HEK293 (cell line): Measurements from ENCODE around the gene ARIH2.

ENCODE experiments used
- CTCF ChIA-PET: fragments of 350-600 bp; formaldehyde crosslinking; extraction: SDS; loops from one replicate; lab custom pipeline; 2021; ENCODE audit warnings: antibody characterized with exemption; lab: Yijun Ruan, JAX
- POLR2A ChIA-PET: fragments of 300-600 bp; formaldehyde crosslinking; extraction: SDS; loops from one replicate; lab custom pipeline; 2020; ENCODE audit warnings: antibody characterized with exemption, inconsistent platforms; lab: Yijun Ruan, JAX
- H3K27ac ChIP-seq: fragments of 200-500 bp; sonication (Bioruptor generic); 2 replicates; pipeline ENCODE4 v1.5.1; 2014; ENCODE audit warnings: low read depth, low read length, control low read depth, inconsistent platforms; ENCODE audit errors: extremely low read depth
- H3K36me3 ChIP-seq, 2 experiments: fragments of 200-500 bp in 1 of 2; sonication (Bioruptor generic) in 1 of 2; 1 replicate in 1 of 2; 2 replicates in 1 of 2; pipeline ENCODE4 v1.5.1; 2014 to 2017; ENCODE audit warnings: inconsistent platforms in 2 of 2, low read length in 2 of 2; ENCODE audit not compliant: control insufficient read depth in 2 of 2, insufficient read depth in 1 of 2
- H3K4me1 ChIP-seq: fragments of 200-500 bp; sonication (Bioruptor generic); 2 replicates; pipeline ENCODE4 v1.5.1; 2014; ENCODE audit warnings: mild to moderate bottlenecking, low read length, inconsistent platforms; ENCODE audit not compliant: control insufficient read depth, insufficient read depth
- H3K4me3 ChIP-seq: 2 replicates; pipeline ENCODE4 v1.5.1; 2011; ENCODE audit warnings: low read depth, mild to moderate bottlenecking, control low read depth, low read length, moderate library complexity
- H3K9me3 ChIP-seq: fragments of 200-500 bp; sonication (Bioruptor generic); 2 replicates; pipeline ENCODE4 v1.5.1; 2014; ENCODE audit warnings: low read depth, low read length, inconsistent platforms; ENCODE audit not compliant: control insufficient read depth, insufficient read depth
- GLIS1 ChIP-seq: fragments of 450-650 bp; formaldehyde crosslinking; IDR thresholded peaks from 2 replicates; pipeline ENCODE4 v1.5.1; 2016; ENCODE audit warnings: missing biosample characterization, missing genetic modification characterization
- HOXD13 ChIP-seq: sonication (generic); formaldehyde crosslinking; IDR thresholded peaks from 2 replicates; pipeline ENCODE4 v1.8.0; 2022; ENCODE audit warnings: missing genetic modification reagents, borderline replicate concordance
- SP7 ChIP-seq: fragments of 450-650 bp; formaldehyde crosslinking; IDR thresholded peaks from 2 replicates; pipeline ENCODE4 v1.5.1; 2016; ENCODE audit warnings: missing biosample characterization, missing genetic modification characterization
- ZBTB6 ChIP-seq: fragments of 450-650 bp; formaldehyde crosslinking; IDR thresholded peaks from 2 replicates; pipeline ENCODE4 v1.5.1; 2017; ENCODE audit warnings: missing biosample characterization, missing genetic modification characterization
- ZBTB7A ChIP-seq: fragments of 450-650 bp; formaldehyde crosslinking; IDR thresholded peaks from 2 replicates; pipeline ENCODE4 v1.5.1; 2016; ENCODE audit warnings: low read depth, missing biosample characterization, missing genetic modification characterization
- ZNF157 ChIP-seq: fragments of 450-650 bp; formaldehyde crosslinking; IDR thresholded peaks from 2 replicates; pipeline ENCODE4 v1.5.1; 2016; ENCODE audit warnings: missing biosample characterization, missing genetic modification characterization
- ZNF202 ChIP-seq: fragments of 450-650 bp; formaldehyde crosslinking; IDR thresholded peaks from 2 replicates; pipeline ENCODE4 v1.5.1; 2016; ENCODE audit warnings: missing biosample characterization, missing genetic modification characterization, borderline replicate concordance
- ZNF266 ChIP-seq: fragments of 450-650 bp; formaldehyde crosslinking; IDR thresholded peaks from 2 replicates; pipeline ENCODE4 v1.5.1; 2016; ENCODE audit warnings: missing biosample characterization, missing genetic modification characterization, low read depth
- ZNF404 ChIP-seq: fragments of 450-650 bp; formaldehyde crosslinking; IDR thresholded peaks from 2 replicates; pipeline ENCODE4 v1.5.1; 2017; ENCODE audit warnings: missing biosample characterization, missing genetic modification characterization
- ZNF501 ChIP-seq: fragments of 450-650 bp; formaldehyde crosslinking; IDR thresholded peaks from 2 replicates; pipeline ENCODE4 v1.5.1; 2016; ENCODE audit warnings: missing biosample characterization, missing genetic modification characterization
- ZNF585B ChIP-seq: fragments of 450-650 bp; formaldehyde crosslinking; IDR thresholded peaks from 2 replicates; pipeline ENCODE4 v1.5.1; 2016; ENCODE audit warnings: missing biosample characterization, missing genetic modification characterization
- ZNF629 ChIP-seq: fragments of 450-650 bp; formaldehyde crosslinking; IDR thresholded peaks from 2 replicates; pipeline ENCODE4 v1.5.1; 2017; ENCODE audit warnings: missing biosample characterization, missing genetic modification characterization
- ZNF677 ChIP-seq: fragments of 450-650 bp; IDR thresholded peaks from 2 replicates; pipeline ENCODE4 v1.5.0; 2018; ENCODE audit warnings: missing biosample characterization, mild to moderate bottlenecking, missing genetic modification characterization, moderate library complexity
- ZNF76 ChIP-seq: fragments of 450-650 bp; formaldehyde crosslinking; IDR thresholded peaks from 2 replicates; pipeline ENCODE4; 2016; ENCODE audit warnings: low read depth, missing biosample characterization, missing genetic modification characterization, borderline replicate concordance
- ZNF776 ChIP-seq: fragments of 450-650 bp; formaldehyde crosslinking; IDR thresholded peaks from 2 replicates; pipeline ENCODE4 v1.5.0; 2017; ENCODE audit warnings: missing biosample characterization, missing genetic modification characterization, borderline replicate concordance
- ZNF791 ChIP-seq: fragments of 450-650 bp; formaldehyde crosslinking; IDR thresholded peaks from 2 replicates; pipeline ENCODE4 v1.5.1; 2016; ENCODE audit warnings: missing biosample characterization, missing genetic modification characterization
- TF ChIP-seq, protein P1 (sequence below): fragments of 450-650 bp; formaldehyde crosslinking; IDR thresholded peaks from 2 replicates; pipeline ENCODE4 v1.5.1; 2016; ENCODE audit warnings: missing biosample characterization, missing genetic modification characterization
- TF ChIP-seq, protein P2 (sequence below): fragments of 450-650 bp; formaldehyde crosslinking; IDR thresholded peaks from 2 replicates; pipeline ENCODE4 v1.5.1; 2016; ENCODE audit warnings: missing biosample characterization, missing genetic modification characterization
- TF ChIP-seq, protein P3 (sequence below): fragments of 450-650 bp; IDR thresholded peaks from 2 replicates; pipeline ENCODE4 v1.5.1; 2018; ENCODE audit warnings: missing biosample characterization, missing genetic modification characterization
- TF ChIP-seq, protein P4 (sequence below): fragments of 450-650 bp; formaldehyde crosslinking; IDR thresholded peaks from 2 replicates; pipeline ENCODE4 v1.5.1; 2016; ENCODE audit warnings: missing biosample characterization, missing genetic modification characterization, low read depth
- TF ChIP-seq, protein P5 (sequence below): fragments of 450-650 bp; formaldehyde crosslinking; IDR thresholded peaks from 2 replicates; pipeline ENCODE4 v1.5.1; 2016; ENCODE audit warnings: missing biosample characterization, missing genetic modification characterization

ARIH2 gene

DNA sequence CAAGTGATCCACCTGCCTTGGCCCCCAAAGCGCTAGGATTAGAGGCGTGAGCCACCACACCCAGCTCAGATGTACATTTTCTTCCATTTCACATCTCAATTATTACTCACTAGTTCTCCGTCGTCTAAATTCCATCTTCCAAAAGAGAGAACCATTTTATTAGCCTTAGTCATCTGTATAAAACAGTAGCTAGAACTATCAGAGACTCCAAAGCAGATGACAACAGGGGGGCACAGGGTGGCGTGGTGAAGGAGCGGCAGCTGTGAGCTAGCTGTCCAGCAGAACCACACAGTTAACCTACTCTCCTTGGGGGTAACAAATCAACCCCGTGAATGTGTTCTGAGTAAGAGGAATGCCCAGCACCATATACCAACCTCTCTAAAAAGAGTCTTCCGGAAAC lies 27.0 kb upstream of the ARIH2 start:
- Histone ChIP-seq H3K4me3 (no peak overlapping the region), H3K27ac (no peak overlapping the region), H3K36me3 (peaks cover 0 to 7% of the 10 kb centered on the region in 2 experiments; a peak in 1 of 3 replicates), H3K9me3 (no peaks in the 10 kb centered on the region), H3K4me1 (no peaks in the 10 kb centered on the region)
- CTCF ChIA-PET: no interaction called here
- no peak for TF ChIP-seq ZNF202
- TF ChIP-seq, protein P1, sequence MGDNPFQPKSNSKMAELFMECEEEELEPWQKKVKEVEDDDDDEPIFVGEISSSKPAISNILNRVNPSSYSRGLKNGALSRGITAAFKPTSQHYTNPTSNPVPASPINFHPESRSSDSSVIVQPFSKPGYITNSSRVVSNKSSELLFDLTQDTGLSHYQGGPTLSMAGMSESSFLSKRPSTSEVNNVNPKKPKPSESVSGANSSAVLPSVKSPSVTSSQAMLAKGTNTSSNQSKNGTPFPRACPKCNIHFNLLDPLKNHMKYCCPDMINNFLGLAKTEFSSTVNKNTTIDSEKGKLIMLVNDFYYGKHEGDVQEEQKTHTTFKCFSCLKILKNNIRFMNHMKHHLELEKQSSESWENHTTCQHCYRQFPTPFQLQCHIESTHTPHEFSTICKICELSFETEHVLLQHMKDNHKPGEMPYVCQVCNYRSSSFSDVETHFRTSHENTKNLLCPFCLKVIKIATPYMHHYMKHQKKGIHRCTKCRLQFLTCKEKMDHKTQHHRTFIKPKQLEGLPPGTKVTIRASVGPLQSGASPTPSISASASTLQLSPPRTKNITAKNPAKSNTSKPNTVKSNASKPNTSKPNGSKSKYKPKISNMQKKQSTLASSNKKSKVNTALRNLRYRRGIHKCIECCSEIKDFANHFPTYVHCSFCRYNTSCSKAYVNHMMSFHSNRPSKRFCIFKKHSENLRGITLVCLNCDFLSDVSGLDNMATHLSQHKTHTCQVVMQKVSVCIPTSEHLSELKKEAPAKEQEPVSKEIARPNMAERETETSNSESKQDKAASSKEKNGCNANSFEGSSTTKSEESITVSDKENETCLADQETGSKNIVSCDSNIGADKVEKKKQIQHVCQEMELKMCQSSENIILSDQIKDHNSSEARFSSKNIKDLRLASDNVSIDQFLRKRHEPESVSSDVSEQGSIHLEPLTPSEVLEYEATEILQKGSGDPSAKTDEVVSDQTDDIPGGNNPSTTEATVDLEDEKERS (tag by site-specific recombination): no peak
- no peak for TF ChIP-seq ZNF76
- no peak for TF ChIP-seq ZNF157 (tag by site-specific recombination)
- TF ChIP-seq ZNF791: no peak
- POLR2A ChIA-PET: no interaction called here

GRCh38 chr3:48894516-48894915 lies 24.1 kb upstream of the ARIH2 start:
- ChIA-PET CTCF (no interaction called here), POLR2A (no interaction called here)
- Histone ChIP-seq H3K4me3 (no peak overlapping the region), H3K4me1 (no peaks in the 10 kb centered on the region; the same call in 1 of the 2 replicates), H3K27ac (no peak overlapping the region), H3K36me3 (peaks cover 0 to 7% of the 10 kb centered on the region in 2 experiments; a peak in 1 of 3 replicates), H3K9me3 (no peaks in the 10 kb centered on the region)
- TF ChIP-seq, protein P2, sequence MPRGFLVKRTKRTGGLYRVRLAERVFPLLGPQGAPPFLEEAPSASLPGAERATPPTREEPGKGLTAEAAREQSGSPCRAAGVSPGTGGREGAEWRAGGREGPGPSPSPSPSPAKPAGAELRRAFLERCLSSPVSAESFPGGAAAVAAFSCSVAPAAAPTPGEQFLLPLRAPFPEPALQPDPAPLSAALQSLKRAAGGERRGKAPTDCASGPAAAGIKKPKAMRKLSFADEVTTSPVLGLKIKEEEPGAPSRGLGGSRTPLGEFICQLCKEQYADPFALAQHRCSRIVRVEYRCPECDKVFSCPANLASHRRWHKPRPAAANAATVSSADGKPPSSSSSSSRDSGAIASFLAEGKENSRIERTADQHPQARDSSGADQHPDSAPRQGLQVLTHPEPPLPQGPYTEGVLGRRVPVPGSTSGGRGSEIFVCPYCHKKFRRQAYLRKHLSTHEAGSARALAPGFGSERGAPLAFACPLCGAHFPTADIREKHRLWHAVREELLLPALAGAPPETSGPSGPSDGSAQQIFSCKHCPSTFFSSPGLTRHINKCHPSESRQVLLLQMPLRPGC: no peak
- TF ChIP-seq, protein P3, sequence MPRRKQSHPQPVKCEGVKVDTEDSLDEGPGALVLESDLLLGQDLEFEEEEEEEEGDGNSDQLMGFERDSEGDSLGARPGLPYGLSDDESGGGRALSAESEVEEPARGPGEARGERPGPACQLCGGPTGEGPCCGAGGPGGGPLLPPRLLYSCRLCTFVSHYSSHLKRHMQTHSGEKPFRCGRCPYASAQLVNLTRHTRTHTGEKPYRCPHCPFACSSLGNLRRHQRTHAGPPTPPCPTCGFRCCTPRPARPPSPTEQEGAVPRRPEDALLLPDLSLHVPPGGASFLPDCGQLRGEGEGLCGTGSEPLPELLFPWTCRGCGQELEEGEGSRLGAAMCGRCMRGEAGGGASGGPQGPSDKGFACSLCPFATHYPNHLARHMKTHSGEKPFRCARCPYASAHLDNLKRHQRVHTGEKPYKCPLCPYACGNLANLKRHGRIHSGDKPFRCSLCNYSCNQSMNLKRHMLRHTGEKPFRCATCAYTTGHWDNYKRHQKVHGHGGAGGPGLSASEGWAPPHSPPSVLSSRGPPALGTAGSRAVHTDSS (tag by site-specific recombination): no peak
- no peak for TF ChIP-seq ZNF629 (tag by site-specific recombination)
- TF ChIP-seq ZNF585B: no peak
- TF ChIP-seq ZNF404: no peak
- TF ChIP-seq GLIS1 (tag by site-specific recombination): no peak
- TF ChIP-seq ZNF677: no peak
- TF ChIP-seq ZNF501 (tag by site-specific recombination): no peak

DNA sequence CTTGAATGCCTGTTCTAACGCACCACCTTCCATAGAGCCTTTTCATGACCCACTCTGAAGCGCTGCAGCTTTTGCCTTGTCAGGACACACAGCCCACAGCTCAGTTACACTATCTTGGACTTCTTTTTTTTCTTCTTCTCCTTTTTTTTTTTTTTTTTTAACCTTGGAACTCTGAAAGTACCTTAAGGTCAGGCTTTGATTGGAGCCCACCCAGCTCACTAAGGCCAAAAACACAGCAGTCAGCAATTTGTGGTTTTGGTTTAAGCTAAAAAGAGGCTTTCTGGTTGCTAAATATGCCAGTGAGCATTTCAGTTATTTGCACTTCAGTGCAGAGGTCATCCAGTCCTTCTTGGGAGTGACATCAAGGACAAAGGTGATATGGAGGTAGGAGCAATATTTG lies 21.7 kb upstream of the ARIH2 start:
- H3K36me3 ChIP-seq: peaks cover 0 to 1% of the 10 kb centered on the region in 2 experiments; a peak in 1 of 3 replicates
- H3K4me3 ChIP-seq: no peak overlapping the region
- no peaks in the 10 kb centered on the region for H3K9me3 ChIP-seq
- CTCF ChIA-PET: no interaction called here
- no peak overlapping the region for H3K27ac ChIP-seq
- H3K4me1 ChIP-seq: no peaks in the 10 kb centered on the region; the same call in 1 of the 2 replicates
- POLR2A ChIA-PET: interaction anchor here (0.7 to 1.8 kb wide), 3 partner anchors 22 to 89 kb away, joined by 3 to 7 read pairs (median 6); partner anchors contain the start of genes ARIH2 and PRKAR2A
- TF ChIP-seq ZBTB7A (tag by site-specific recombination) (no peak), HOXD13 (CRISPR knock-in tag) (no peak), SP7 (tag by site-specific recombination) (no peak), ZNF266 (no peak), ZBTB6 (tag by site-specific recombination) (no peak), ZNF629 (tag by site-specific recombination) (no peak), ZNF776 (no peak)
- TF ChIP-seq, protein P4, sequence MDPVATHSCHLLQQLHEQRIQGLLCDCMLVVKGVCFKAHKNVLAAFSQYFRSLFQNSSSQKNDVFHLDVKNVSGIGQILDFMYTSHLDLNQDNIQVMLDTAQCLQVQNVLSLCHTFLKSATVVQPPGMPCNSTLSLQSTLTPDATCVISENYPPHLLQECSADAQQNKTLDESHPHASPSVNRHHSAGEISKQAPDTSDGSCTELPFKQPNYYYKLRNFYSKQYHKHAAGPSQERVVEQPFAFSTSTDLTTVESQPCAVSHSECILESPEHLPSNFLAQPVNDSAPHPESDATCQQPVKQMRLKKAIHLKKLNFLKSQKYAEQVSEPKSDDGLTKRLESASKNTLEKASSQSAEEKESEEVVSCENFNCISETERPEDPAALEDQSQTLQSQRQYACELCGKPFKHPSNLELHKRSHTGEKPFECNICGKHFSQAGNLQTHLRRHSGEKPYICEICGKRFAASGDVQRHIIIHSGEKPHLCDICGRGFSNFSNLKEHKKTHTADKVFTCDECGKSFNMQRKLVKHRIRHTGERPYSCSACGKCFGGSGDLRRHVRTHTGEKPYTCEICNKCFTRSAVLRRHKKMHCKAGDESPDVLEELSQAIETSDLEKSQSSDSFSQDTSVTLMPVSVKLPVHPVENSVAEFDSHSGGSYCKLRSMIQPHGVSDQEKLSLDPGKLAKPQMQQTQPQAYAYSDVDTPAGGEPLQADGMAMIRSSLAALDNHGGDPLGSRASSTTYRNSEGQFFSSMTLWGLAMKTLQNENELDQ (tag by site-specific recombination): no peak
- TF ChIP-seq, protein P5, sequence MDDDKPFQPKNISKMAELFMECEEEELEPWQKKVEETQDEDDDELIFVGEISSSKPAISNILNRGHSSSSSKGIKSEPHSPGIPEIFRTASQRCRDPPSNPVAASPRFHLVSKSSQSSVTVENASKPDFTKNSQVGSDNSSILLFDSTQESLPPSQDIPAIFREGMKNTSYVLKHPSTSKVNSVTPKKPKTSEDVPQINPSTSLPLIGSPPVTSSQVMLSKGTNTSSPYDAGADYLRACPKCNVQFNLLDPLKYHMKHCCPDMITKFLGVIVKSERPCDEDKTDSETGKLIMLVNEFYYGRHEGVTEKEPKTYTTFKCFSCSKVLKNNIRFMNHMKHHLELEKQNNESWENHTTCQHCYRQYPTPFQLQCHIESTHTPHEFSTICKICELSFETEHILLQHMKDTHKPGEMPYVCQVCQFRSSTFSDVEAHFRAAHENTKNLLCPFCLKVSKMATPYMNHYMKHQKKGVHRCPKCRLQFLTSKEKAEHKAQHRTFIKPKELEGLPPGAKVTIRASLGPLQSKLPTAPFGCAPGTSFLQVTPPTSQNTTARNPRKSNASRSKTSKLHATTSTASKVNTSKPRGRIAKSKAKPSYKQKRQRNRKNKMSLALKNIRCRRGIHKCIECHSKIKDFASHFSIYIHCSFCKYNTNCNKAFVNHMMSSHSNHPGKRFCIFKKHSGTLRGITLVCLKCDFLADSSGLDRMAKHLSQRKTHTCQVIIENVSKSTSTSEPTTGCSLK (tag by site-specific recombination): no peak
